ENCODE results near the gene PPP2R3B. TPM values are rescaled to one million over a fixed set of nuclear protein-coding genes. Genes with fewer than 3 reads are reported as not detected.

Gene PPP2R3B
- total RNA-seq, 4 donors from 2014 or later = 37.6 to 106 (median 46.6) TPM

GRCh38 chrX:335758-336155, 51.0 kb downstream of the PPP2R3B start:
- no peak for DNase-seq (ENCODE audit: low spot score in 2 of 2)
- 97 to 99% methylated on average over 17 of the region's 17 CpGs for WGBS, 2 donors
- intact Hi-C loops (cut with DNase I; ENCODE audit: low total_unique reads) = no loop called here
- TF ChIP-seq POLR2A (IDR thresholded peaks at IDR 0.05) (no peak), CTCF (IDR thresholded peaks at IDR 0.05) (no peak)
- no peak overlapping the region for H3K4me3 ChIP-seq (ENCODE audit: low read depth, poor library complexity, severe bottlenecking)

GRCh38 chrX:334971-335757, 51.5 kb downstream of the PPP2R3B start:
- no peak for DNase-seq (ENCODE audit: low spot score in 2 of 2)
- 96% methylated on average over 45 to 47 of the region's 47 CpGs for WGBS, 2 donors
- intact Hi-C loops (cut with DNase I; ENCODE audit: low total_unique reads) = no loop called here
- no peak overlapping the region for H3K4me3 ChIP-seq (ENCODE audit: low read depth, poor library complexity, severe bottlenecking)
- no peak for TF ChIP-seq CTCF (IDR thresholded peaks at IDR 0.05)

- WGBS, 2 donors = 91 to 96% methylated on average over 44 to 53 of the region's 53 CpGs
- TF ChIP-seq POLR2A (IDR thresholded peaks at IDR 0.05) (no peak), CTCF (IDR thresholded peaks at IDR 0.05) (no peak)
- intact Hi-C loops (cut with DNase I; ENCODE audit: low total_unique reads) = no loop called here
- H3K4me3 ChIP-seq (ENCODE audit: low read depth, poor library complexity, severe bottlenecking) = no peak overlapping the region
- DNase-seq (ENCODE audit: low spot score in 2 of 2) = no peak
Observed at GRCh38 chrX:334331-334891, 52.3 kb downstream of the PPP2R3B start.

GRCh38 chrX:333611-334311, 52.9 kb downstream of the PPP2R3B start:
- no peak for DNase-seq (ENCODE audit: low spot score in 2 of 2)
- no peak overlapping the region for H3K4me3 ChIP-seq (ENCODE audit: low read depth, poor library complexity, severe bottlenecking)
- intact Hi-C loops (cut with DNase I; ENCODE audit: low total_unique reads) = no loop called here
- 93 to 95% methylated on average over 39 to 51 of the region's 51 CpGs for WGBS, 2 donors
- TF ChIP-seq CTCF (IDR thresholded peaks at IDR 0.05) (no peak), POLR2A (IDR thresholded peaks at IDR 0.05) (no peak)

- intact Hi-C loops (cut with DNase I; ENCODE audit: low total_unique reads) = no loop called here
- WGBS, 2 donors = 96% methylated on average over 22 to 29 of the region's 33 CpGs
- no peak overlapping the region for H3K4me3 ChIP-seq (ENCODE audit: low read depth, poor library complexity, severe bottlenecking)
- no peak for DNase-seq (ENCODE audit: low spot score in 2 of 2)
- TF ChIP-seq POLR2A (IDR thresholded peaks at IDR 0.05) (no peak), CTCF (IDR thresholded peaks at IDR 0.05) (no peak)
Observed at GRCh38 chrX:332916-333610, 53.6 kb downstream of the PPP2R3B start.
